LNCaP clone FGC (cell line): Measurements from ENCODE around the gene CHST15.
A peak's percentile ranks its signal among the peaks of the same experiment; 100 is the strongest.

ENCODE experiments used
- DNase-seq: peaks from one replicate; pipeline ENCODE4 v3.0.0-alpha.2; 2011; ENCODE audit warnings: low read depth
- H3K4me3 ChIP-seq: 2 replicates; pipeline ENCODE4 v1.5.1; 2011; ENCODE audit warnings: mild to moderate bottlenecking, low read depth, low read length, control low read depth
- CTCF ChIP-seq: IDR thresholded peaks from 2 replicates; pipeline ENCODE4 v1.5.1; 2012; ENCODE audit warnings: mild to moderate bottlenecking; ENCODE audit not compliant: control insufficient read depth, insufficient read depth; ENCODE audit errors: extremely low read depth

The CHST15 gene

DNA sequence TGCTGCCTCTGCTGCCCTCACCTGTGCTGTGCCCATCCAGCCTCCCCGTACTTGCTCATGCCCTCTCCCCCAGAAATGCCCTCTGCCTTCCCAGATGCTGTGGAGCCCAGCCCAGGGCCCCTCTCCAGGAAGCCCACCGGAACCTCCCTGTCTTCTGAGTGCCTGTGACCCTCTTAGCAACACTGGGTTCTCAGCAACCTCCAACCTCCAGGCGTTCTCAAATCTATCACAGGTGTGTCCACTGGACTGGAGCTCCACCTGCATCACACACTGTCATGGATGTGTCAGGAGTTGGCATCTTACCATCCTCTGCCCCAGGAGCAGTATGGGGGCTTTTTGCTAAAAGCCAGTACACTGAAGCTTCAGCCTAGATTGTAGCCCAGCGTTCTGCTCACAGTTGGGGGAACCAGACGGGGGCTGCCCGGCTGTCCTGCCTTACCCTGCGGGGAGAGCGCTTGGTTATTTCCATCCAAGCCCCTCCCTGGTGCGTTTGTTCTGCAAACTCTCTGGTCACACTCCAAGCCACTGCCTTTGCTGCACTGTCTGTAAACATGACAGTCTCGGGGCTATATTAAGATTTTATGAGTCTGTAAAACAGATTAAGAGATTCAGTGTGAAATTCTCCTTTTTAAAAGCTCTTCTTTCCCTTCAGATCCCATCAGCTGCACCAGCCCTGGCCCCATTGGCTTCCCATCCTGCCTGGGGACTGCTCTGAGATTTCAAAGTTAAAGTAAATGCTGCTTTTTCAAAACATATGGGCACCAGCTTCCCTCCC lies 130.5 kb downstream of the CHST15 start:
- no peak overlapping the region for H3K4me3 ChIP-seq
- DNase-seq = peak; percentile 41
- TF ChIP-seq CTCF = no peak

- no peak overlapping the region for H3K4me3 ChIP-seq
- DNase-seq = no peak
- TF ChIP-seq CTCF = no peak
Measured at GRCh38 chr10:123958241-123958640, 135.2 kb downstream of the CHST15 start.
